Kidney tubule cell (primary cell): ENCODE data around the gene ZNF266.
A peak's percentile ranks its signal among the peaks of the same experiment; 100 is the strongest.

Experiments
- DNase-seq: peaks from one replicate; pipeline ENCODE4 v3.0.0-alpha.2; 2018; ENCODE audit warnings: low spot score

Gene ZNF266

DNA sequence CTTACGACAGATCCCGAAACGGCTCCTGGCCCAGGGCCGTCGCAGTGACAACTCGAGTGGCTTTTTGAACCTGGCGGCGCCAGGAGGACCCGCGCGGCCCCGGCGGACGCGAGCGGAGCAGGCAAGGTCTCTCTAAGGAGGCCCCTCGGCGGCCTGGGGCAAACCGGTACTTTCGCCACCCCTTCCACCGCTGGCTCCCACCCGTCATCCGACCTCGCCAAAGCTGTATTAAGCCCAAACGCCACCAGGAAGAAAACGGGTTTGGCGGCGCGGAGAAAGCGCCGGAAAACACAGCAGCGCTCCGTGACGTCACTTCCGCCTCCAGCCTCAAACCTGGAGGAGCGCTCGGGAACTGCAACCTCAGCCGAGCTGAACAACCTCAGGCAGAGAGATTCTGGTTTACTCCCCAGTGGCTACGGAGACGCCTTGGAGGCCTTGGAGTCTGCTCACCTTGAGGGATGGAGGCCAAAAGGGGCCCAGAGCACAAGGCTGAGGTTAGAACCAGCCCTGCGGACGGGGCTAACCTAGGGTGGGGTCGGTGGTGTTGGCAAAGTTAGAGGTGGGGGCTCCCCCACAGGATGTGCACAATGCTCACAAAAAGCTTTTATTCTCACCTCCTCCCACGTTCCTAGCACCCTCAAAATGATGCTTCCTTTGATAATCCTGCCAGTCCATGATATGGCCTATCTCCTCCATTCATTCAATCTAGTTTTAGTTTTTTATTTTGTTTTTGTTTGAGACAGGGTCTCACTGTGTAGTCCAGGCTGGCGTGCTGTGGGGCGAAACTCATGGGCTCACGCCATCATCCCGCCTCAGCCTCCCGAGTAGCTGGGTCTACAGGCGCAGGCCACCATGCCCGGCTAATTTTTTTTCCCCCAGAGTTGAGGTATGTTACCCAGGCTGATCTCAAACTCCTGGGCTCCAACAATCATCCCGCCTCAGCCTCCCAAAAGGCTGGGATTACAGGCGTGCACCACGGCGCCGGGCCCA lies at the start of gene ZNF266:
ZNF266 (minus strand) TSS at position 295 of the 990 bp plus-strand sequence. CDS start 15,484 bp downstream, outside the sequence.
- DNase-seq = peak; percentile 91

DNA sequence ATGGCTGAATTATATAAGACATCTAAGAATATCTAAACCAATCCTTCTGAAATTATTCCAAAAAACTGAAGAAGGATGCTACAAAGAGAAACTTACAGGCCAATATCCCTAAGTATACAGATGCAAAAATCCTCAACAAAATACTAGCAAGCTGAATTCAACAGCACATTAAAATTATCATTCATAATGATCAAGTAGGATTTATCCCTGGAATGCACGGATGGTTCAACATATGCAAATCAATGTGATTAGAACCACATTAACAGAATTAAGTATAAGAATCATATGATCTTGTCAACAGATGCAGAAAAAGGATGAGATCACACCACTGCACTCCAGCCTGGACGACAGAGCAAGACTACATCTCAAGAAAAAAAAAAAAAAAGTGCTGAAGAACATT lies 49.8 kb upstream of the ZNF266 start:
- DNase-seq = no peak

DNA sequence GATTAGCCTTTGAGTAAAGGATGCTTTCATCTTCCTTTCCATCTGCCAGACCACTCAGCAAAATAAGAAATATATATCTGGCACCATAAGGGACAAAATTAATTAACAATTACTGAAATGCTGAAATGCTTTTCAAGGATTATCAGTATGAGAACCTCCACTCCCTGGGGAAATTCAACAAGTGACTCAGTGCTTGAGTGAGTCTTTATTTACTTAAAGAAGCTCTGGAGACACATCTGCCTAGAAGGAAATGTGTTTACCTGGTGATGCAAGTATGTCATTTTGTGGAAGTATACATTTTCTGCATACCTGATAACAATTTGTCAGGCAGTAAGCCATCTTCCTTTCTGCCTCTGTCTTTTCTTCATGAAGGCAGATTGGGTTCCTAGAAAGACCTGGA lies 39.6 kb upstream of the ZNF266 start:
- DNase-seq = peak; percentile 3

DNA sequence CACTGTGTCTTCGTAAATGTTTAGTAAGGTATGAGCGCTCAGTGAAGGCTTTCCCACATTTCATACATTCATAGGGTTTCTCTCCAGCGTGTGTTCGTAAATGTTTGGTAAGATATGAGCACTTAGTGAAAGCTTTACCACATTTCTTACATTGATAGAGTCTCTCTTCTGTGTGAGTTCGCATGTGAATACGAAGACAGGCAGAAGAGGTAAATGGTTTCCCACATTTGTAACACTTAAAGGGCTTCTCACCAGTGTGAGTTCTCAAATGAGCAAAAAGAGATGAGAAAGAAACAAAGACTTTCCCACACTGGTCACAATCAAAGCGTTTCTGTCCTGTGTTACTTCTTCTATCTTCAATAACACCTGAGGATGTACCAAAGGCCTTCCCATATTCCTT lies 31.8 kb upstream of the ZNF266 start:
- no peak for DNase-seq

DNA sequence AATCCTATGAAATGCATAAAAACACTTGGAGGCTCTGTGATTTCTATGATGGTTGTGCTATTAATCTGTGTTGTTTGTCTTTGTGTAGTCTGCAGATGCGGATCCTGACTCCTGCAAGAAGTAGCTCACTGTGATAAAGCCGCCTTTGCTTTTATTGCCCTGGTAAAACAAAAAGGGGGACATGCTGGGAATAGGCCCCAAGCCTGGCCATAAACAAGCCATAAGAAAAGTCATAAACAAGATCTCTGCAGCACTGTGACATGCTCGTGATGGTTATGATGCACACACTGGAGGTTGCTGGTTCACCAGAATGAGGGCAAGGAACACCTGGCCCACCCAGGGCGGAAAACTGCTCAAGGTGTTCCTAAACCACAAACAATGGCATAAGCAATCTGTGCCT lies 26.6 kb upstream of the ZNF266 start:
- no peak for DNase-seq

DNA sequence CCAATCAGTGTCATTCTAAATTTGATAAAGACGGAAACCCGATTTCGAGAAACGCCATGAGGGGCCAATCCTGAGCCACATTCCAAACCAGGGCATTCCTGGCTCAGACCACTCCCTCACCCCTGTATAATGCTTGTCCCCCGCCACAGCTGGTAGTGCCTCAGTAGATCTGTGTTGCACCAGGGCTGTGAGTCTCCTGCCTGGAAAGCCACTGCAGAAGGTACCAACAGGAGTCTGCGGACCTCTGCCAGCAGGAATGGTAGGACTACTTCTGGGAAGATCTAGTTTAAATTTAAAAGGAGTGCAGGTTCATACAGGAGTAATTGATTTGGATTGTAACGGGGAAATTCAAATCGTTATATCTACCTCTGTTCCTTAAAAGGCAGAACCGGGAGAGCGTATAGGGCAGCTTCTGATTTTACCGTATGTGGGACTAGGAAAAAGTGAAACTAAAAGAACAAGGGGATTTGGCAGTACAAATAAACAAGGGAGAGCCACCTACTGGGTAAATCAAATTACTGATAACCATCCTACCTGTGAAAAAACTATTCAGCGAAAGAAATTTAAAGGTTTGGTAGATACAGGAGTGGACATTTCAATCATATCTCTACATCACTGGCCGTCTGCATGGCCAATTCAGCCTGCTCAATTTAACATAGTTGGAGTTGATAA lies 20.8 kb upstream of the ZNF266 start:
- no peak for DNase-seq

DNA sequence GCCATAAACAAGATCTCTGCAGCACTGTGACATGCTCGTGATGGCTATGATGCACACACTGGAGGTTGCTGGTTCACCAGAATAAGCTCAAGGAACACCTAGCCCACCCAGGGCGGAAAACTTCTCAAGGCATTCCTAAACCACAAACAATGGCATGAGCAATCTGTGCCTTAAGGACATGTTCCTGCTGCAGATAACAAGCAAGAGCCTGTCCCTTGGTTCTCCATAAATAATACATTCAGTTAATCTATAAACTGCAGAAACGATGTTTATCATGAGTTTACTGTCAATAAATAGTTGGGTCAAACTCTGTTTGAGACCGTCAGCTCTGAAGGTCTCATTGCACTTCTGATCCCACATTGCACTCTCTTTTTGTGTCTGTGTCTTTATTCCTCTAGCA lies 18.6 kb upstream of the ZNF266 start:
- DNase-seq = no peak

DNA sequence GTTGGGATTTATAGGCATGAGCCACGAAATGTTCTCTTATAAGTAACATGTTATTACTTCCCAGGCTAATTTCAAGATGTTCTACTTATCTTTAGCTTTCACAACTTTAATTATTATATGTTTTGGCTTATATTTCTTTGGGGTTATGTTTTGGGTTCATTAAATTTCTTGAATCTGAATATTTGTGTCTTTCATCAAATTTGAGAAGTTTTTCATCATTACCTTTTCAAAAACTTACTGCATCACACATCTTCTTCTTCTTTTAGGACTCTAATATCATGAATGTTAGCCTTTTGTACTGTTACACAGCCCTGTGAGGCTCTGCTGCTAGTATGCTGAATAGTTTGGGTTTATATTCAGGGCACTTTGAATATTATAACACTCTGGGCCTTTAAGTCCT lies 9.7 kb upstream of the ZNF266 start:
- no peak for DNase-seq

DNA sequence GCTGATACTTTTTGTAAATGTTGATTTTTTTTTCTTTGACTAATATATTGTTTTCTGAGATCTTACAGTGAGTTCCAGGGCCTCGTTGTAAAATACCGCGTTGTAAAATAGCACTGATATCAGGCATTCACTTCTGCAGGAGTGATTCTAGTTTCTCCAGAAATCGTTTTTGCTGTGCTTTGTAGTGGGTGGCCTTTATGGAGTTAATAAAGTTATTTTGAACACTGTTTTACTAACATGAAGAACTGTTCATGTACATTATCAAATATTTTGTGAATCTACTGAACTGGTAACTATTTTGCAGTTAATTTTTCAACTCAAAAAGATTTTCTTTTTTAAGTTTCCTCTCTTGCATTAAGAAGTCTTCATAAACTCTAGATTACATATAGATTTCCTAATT lies 985 bp upstream of the ZNF266 start:
- DNase-seq = no peak

DNA sequence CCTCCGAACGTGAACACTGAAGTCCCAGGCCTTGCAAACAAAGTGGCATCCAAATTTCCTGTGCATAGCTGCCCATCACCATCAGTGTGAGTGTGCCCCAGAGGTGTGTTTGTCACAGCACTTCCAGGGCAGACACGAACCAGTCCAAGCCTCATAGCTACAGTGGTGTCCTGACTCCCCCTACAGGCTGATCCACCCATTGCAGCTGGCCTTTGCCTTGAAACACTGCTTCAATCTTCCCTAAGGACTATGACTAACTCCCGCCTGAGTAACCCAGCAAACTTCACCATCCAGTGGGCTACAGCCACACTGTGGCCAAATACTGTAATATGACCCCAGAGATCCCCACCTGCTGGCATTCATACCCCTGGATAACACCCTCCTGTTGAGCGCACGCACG lies 3.9 kb downstream of the ZNF266 start:
- peak; percentile 4 for DNase-seq

DNA sequence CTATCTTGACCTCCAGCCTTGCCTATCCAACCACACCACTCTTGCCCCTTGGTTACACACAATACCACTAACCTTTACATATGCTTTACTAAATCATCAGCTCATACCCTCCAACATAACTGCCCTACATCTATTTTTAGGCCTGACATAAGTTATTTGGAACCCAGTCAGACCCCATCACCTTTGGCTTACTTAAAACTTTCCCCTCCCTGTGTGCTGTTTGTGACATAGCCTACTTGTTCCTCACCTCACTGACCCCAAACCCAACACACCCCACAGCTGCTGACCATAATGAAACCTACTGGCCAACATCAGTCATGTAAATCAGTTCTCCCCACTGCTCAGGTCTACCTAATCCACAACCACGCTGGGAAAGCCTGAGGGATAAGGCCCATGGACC lies 4.9 kb downstream of the ZNF266 start:
- DNase-seq = no peak

DNA sequence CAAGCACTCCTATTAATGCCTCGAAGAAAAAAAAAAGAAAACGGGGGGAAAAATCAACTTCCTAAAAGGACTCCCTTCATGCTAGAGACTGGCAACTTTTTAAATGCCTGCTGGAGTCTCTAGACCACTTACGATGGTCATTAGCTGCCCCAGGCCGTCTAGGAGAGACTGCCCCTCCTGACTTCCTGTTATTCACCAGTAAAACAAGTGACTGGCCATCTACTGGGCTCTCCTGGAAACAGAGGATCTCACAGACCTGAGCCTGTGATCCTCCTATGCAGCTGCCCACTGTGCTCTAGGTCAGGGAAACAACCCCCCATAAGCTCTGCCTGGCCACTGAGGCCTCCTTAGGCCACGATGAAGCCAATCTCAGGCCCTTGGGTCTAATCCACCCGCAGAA lies 7.4 kb downstream of the ZNF266 start:
- DNase-seq = no peak

DNA sequence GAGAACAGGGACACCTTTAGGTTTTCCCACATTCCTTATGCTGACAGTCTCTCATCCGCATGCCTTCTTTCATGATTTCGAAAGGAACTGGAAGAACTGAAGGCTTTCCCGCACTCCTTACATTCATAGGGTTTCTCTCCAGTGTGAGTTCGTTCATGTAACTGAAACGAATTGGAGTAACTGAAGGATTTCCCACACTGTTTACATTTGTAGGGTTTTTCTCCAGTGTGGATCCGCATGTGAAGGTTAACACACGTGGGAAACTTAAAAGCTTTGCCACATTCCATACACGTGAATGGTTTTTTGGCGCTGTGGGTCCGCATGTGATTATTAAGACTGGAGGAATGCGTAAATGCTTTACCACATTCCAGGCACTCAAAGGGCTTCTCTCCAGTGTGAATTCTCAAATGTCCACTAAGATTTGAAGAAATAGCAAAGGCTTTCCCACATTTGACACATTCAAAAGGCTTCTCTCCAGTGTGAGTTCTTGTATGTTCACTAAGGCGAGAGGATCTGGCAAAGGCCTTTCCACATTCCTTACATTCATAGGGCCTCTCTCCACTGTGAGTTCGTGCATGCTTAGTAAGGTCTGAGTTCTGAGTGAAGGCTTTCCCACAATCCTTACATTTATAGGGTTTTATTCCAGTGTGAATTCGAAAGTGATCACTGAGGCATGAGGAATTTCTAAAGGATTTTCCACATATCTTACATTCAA lies 22.0 kb downstream of the ZNF266 start:
- DNase-seq = no peak

DNA sequence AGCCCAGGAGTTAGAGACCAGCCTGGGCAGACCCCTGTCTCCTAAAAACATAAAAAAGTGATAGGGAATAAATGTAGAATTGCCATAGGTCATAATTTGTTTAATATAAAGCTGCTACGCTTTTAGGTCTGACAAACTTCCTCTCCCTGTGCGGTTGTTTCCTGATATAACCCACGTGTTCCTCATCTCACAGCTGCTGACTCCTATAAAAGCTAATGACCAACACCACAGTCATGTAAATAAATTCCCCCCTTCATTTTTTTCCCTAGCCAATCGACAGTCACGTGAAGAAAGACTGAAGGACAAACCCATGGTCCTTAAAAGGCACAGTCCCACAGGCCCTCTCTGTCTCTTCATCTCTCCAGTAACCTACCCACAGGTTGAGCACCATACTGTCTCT lies 27.5 kb downstream of the ZNF266 start:
- no peak for DNase-seq

DNA sequence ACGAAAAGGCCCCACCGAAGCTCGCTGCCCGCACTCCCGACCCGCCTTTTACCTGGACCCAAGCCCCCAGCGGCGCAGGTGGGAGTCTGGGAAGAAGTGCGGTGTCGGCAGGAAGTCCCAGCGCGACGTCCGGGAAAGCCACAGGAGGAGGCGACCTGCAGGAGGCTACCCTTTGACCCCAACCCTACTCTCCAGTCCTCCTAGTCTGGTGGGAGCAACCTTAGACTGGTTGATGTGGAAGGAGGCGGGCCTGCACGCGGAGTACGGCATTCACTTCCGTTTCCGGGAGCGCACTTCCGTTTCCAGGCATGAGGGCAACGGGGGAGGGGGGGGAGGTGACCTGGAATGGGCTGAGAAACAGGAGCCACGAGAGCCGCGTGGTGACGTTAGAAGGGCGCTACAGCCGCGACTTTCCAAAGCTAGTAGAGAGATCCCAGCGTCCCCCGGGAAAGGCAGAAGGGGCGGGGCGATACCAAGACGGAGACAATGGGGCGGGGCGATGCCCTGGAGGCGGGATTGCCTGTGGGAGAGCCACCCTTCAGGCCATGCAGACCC lies 28.5 kb downstream of the ZNF266 start:
- DNase-seq = peak; percentile 71

DNA sequence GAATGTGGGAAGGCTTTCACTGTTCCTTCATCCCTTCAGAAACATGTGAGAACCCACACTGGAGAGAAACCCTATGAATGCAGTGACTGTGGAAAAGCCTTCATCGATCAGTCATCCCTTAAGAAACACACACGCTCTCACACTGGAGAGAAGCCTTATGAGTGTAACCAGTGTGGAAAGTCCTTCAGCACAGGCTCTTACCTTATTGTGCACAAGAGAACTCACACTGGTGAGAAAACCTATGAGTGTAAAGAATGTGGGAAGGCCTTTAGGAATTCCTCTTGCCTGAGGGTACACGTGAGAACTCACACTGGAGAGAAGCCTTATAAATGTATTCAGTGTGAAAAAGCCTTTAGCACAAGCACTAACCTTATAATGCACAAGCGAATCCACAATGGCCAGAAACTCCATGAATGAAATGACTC lies 54.0 kb downstream of the ZNF266 start:
- no peak for DNase-seq

DNA sequence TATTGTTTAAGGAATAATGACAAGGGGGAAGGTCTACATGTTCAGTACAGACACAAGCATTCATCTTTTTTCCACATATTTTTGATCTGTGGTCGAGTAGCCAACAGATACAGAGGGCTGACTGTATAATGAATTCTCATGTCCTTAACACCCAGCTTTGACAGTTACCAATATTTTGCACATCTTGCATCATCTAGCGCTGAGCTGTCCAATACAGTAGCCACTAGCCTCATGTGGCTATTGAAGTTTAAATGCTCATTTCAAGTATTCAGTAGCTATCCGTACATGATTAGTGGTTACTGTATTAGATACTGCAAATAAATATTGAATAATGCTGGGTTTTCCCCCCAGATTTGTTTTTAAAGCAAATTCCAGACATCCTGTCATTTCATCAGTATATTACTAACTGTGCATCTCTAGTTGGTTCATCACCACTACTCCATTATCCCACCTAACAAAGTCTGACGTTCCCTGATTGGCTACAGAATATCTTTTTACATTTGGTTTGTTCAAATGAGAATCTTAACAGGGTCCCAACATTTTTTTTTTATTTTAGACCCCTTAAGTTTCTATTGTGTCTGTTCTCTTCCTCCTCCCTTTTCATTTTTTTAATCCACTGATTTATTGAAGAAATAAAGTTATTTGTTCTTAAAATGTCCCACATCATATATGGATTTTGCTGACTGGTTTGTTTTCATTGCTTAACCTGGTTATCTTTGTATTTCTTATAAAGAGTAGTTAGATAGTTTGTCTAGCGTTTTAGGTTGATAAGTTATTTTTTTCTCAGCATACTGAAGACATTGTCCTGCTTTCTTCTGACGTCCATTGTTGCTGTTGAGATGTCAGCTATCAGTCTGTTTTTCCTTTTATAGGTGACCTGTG lies 64.4 kb downstream of the ZNF266 start:
- DNase-seq = no peak

DNA sequence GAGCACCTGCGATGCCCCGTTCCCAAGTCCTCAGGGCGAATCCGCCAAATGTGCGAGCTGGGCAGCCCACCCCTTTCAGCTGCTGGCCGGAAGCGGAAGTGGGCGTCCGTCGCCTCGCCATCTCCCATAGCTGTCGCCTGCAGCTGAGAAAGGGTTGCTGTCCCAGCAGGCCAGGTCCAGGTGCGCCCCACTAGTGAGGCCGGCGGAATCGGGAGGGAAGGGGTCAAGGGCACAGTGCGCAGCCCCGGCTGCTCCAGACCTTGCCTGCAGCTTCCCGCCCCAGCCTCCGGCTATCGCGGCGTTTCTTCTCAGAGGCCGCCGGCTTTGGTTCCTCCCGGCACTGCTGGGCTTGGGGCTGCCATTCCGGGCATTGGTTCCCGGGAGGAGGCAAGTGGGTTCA lies 72.5 kb downstream of the ZNF266 start, which contains the start of gene ZNF177:
ZNF177 (plus strand) TSS at position 109 of the 400 bp plus-strand sequence. CDS start 15,299 bp downstream, outside the sequence.
- no peak for DNase-seq
